Measurements from ENCODE around the gene NR2F2.

The NR2F2 gene

GRCh38 chr15:96333131-96334016 lies 2.9 kb downstream of the NR2F2 start:
- ATAC-seq (no peak), DNase-seq (no peak)
- peaks cover 85% of the 10 kb centered on the region for H3K27me3 Mint-ChIP-seq
- H3K4me1 Mint-ChIP-seq, result peaks cover 23% of the 10 kb centered on the region
- H3K9me3 Mint-ChIP-seq, result peaks cover 5% of the 10 kb centered on the region
- H3K27ac Mint-ChIP-seq, result no peak overlapping the region
- peak overlapping the region; percentile 46 for H3K4me3 Mint-ChIP-seq
- H3K36me3 Mint-ChIP-seq (ENCODE audit: low read depth), result peaks cover 5% of the 10 kb centered on the region

GRCh38 chr15:96334017-96334704 lies 3.7 kb downstream of the NR2F2 start:
- peaks cover 81% of the 10 kb centered on the region for H3K27me3 Mint-ChIP-seq
- H3K36me3 Mint-ChIP-seq (ENCODE audit: low read depth), result peaks cover 5% of the 10 kb centered on the region
- H3K9me3 Mint-ChIP-seq, result no peaks in the 10 kb centered on the region
- H3K4me1 Mint-ChIP-seq, result peaks cover 23% of the 10 kb centered on the region
- H3K4me3 Mint-ChIP-seq, result no peak overlapping the region
- no peak for DNase-seq
- H3K27ac Mint-ChIP-seq, result no peak overlapping the region
- no peak for ATAC-seq

- H3K9me3 Mint-ChIP-seq, result peaks cover under 1% of the 10 kb centered on the region
- H3K36me3 Mint-ChIP-seq (ENCODE audit: low read depth), result peaks cover 2% of the 10 kb centered on the region
- ATAC-seq (no peak), DNase-seq (no peak)
- peaks cover 81% of the 10 kb centered on the region for H3K27me3 Mint-ChIP-seq
- H3K4me1 Mint-ChIP-seq, result peaks cover 20% of the 10 kb centered on the region
- H3K4me3 Mint-ChIP-seq, result no peak overlapping the region
- H3K27ac Mint-ChIP-seq, result no peak overlapping the region
These were observed 4.4 kb downstream of the NR2F2 start for GRCh38 chr15:96334705-96335410.

- DNase-seq (no peak), ATAC-seq (no peak)
- no peak overlapping the region for H3K27ac Mint-ChIP-seq
- peaks cover 83% of the 10 kb centered on the region for H3K27me3 Mint-ChIP-seq
- peaks cover 2% of the 10 kb centered on the region for H3K36me3 Mint-ChIP-seq (ENCODE audit: low read depth)
- H3K4me3 Mint-ChIP-seq, result no peak overlapping the region
- peaks cover 20% of the 10 kb centered on the region for H3K4me1 Mint-ChIP-seq
- H3K9me3 Mint-ChIP-seq, result peaks cover 8% of the 10 kb centered on the region
These were observed 5.0 kb downstream of the NR2F2 start for GRCh38 chr15:96335411-96336024.

- H3K27me3 Mint-ChIP-seq, result peaks cover 83% of the 10 kb centered on the region
- ATAC-seq, result no peak
- peaks cover 18% of the 10 kb centered on the region for H3K4me1 Mint-ChIP-seq
These were observed 5.7 kb downstream of the NR2F2 start for GRCh38 chr15:96336108-96336595.

GRCh38 chr15:96336596-96337364 lies 6.3 kb downstream of the NR2F2 start:
- Mint-ChIP-seq H3K4me3 (no peak overlapping the region), H3K4me1 (peaks cover 16% of the 10 kb centered on the region), H3K36me3 (ENCODE audit: low read depth) (peaks cover 2% of the 10 kb centered on the region), H3K27me3 (peaks cover 84% of the 10 kb centered on the region), H3K9me3 (peaks cover 8% of the 10 kb centered on the region), H3K27ac (no peak overlapping the region)
- DNase-seq, result no peak
- no peak for ATAC-seq

More at GRCh38 chr15:96336108-96336595, 5.7 kb downstream of the NR2F2 start:
- peaks cover 8% of the 10 kb centered on the region for H3K9me3 Mint-ChIP-seq
- DNase-seq, result no peak
- H3K27ac Mint-ChIP-seq, result no peak overlapping the region
- no peak overlapping the region for H3K4me3 Mint-ChIP-seq
- H3K36me3 Mint-ChIP-seq (ENCODE audit: low read depth), result peaks cover 2% of the 10 kb centered on the region

GRCh38 chr15:96337365-96338023 lies 7.0 kb downstream of the NR2F2 start:
- H3K4me1 Mint-ChIP-seq, result peaks cover 13% of the 10 kb centered on the region
- peaks cover 87% of the 10 kb centered on the region for H3K27me3 Mint-ChIP-seq
- no peak overlapping the region for H3K4me3 Mint-ChIP-seq
- DNase-seq (no peak), ATAC-seq (no peak)
- H3K27ac Mint-ChIP-seq, result no peak overlapping the region
- H3K9me3 Mint-ChIP-seq, result peaks cover 8% of the 10 kb centered on the region
- H3K36me3 Mint-ChIP-seq (ENCODE audit: low read depth), result peaks cover 4% of the 10 kb centered on the region

GRCh38 chr15:96338074-96338765 lies 7.7 kb downstream of the NR2F2 start:
- Mint-ChIP-seq H3K27me3 (peaks cover 87% of the 10 kb centered on the region), H3K4me1 (peaks cover 10% of the 10 kb centered on the region), H3K36me3 (ENCODE audit: low read depth) (peaks cover 2% of the 10 kb centered on the region), H3K9me3 (peaks cover 8% of the 10 kb centered on the region), H3K4me3 (no peak overlapping the region), H3K27ac (no peak overlapping the region)
- ATAC-seq, result no peak
- no peak for DNase-seq

- ATAC-seq (no peak), DNase-seq (no peak)
- Mint-ChIP-seq H3K36me3 (ENCODE audit: low read depth) (peaks cover 2% of the 10 kb centered on the region), H3K27me3 (peaks cover 87% of the 10 kb centered on the region), H3K4me1 (peaks cover 9% of the 10 kb centered on the region), H3K4me3 (no peak overlapping the region), H3K27ac (no peak overlapping the region), H3K9me3 (peaks cover 8% of the 10 kb centered on the region)
These were observed 8.5 kb downstream of the NR2F2 start for GRCh38 chr15:96338766-96339618.

- DNase-seq (no peak), ATAC-seq (no peak)
- peaks cover 8% of the 10 kb centered on the region for H3K9me3 Mint-ChIP-seq
These were observed 9.3 kb downstream of the NR2F2 start for GRCh38 chr15:96339619-96340347.

GRCh38 chr15:96340348-96340597 lies 9.8 kb downstream of the NR2F2 start:
- Mint-ChIP-seq H3K9me3 (peaks cover 8% of the 10 kb centered on the region), H3K27ac (no peak overlapping the region), H3K36me3 (ENCODE audit: low read depth) (peaks cover 2% of the 10 kb centered on the region), H3K27me3 (peaks cover 89% of the 10 kb centered on the region), H3K4me3 (no peak overlapping the region), H3K4me1 (peaks cover 9% of the 10 kb centered on the region)
- ATAC-seq (no peak), DNase-seq (no peak)

More at GRCh38 chr15:96339619-96340347, 9.3 kb downstream of the NR2F2 start:
- Mint-ChIP-seq H3K27me3 (peaks cover 89% of the 10 kb centered on the region), H3K36me3 (ENCODE audit: low read depth) (peaks cover 2% of the 10 kb centered on the region), H3K27ac (no peak overlapping the region), H3K4me1 (peaks cover 9% of the 10 kb centered on the region), H3K4me3 (no peak overlapping the region)

Data from activated naive CD8-positive, alpha-beta T cell treated with anti-CD3 and anti-CD28 coated beads, Interleukin-2, amount 50 U/mL, for 24 hours (primary cell).